ENCODE data around the gene CHERP.

CHERP gene

GRCh38 chr19:16566161-16566560 is 23.9 kb upstream of the CHERP start:
- no peaks in the 10 kb centered on the region; the same call in 1 of the 2 replicates for H3K79me2 ChIP-seq (ENCODE audit: insufficient read depth, low read length)
- H3K4me3 ChIP-seq (ENCODE audit: low read depth, low read length, poor library complexity, severe bottlenecking): no peak overlapping the region
- no peaks in the 10 kb centered on the region for H3K9me2 ChIP-seq (ENCODE audit: low read depth, low read length)
- no peak overlapping the region for H3K4me2 ChIP-seq (ENCODE audit: low read length)
- no peaks in the 10 kb centered on the region for H3K27me3 ChIP-seq (ENCODE audit: insufficient read depth, low read length)
- no peak overlapping the region for H3K27ac ChIP-seq (ENCODE audit: low read depth, low read length, poor library complexity, severe bottlenecking)
- no peaks in the 10 kb centered on the region for H3F3A ChIP-seq (ENCODE audit: insufficient read depth, low read length)
- peaks cover 15% of the 10 kb centered on the region for H3K4me1 ChIP-seq (ENCODE audit: insufficient read depth, low read length, severe bottlenecking)
- no peaks in the 10 kb centered on the region for H3K9me3 ChIP-seq (ENCODE audit: low read length)
- no peak overlapping the region for H2AFZ ChIP-seq (ENCODE audit: low read length)
- peaks cover 82% of the 10 kb centered on the region for H3K36me3 ChIP-seq (ENCODE audit: insufficient read depth, low read length)
- TF ChIP-seq EZH2 (IDR thresholded peaks at IDR 0.05; ENCODE audit: borderline replicate concordance, low read length): no peak
- TF ChIP-seq CTCF (IDR thresholded peaks at IDR 0.05; ENCODE audit: low read length): no peak
- H4K20me1 ChIP-seq (ENCODE audit: insufficient read depth, low read length): no peaks in the 10 kb centered on the region
- no peak overlapping the region for H3K9ac ChIP-seq (ENCODE audit: low read length)

GRCh38 chr19:16564842-16565241 is 22.6 kb upstream of the CHERP start:
- H3K9me2 ChIP-seq (ENCODE audit: low read depth, low read length): no peaks in the 10 kb centered on the region
- no peak overlapping the region for H2AFZ ChIP-seq (ENCODE audit: low read length)
- no peaks in the 10 kb centered on the region for H4K20me1 ChIP-seq (ENCODE audit: insufficient read depth, low read length)
- no peak overlapping the region for H3K9ac ChIP-seq (ENCODE audit: low read length)
- H3K36me3 ChIP-seq (ENCODE audit: insufficient read depth, low read length): peaks cover 83% of the 10 kb centered on the region
- peaks cover 2% of the 10 kb centered on the region for H3K4me1 ChIP-seq (ENCODE audit: insufficient read depth, low read length, severe bottlenecking)
- no peak overlapping the region for H3K27ac ChIP-seq (ENCODE audit: low read depth, low read length, poor library complexity, severe bottlenecking)
- H3K9me3 ChIP-seq (ENCODE audit: low read length): no peaks in the 10 kb centered on the region
- TF ChIP-seq EZH2 (IDR thresholded peaks at IDR 0.05; ENCODE audit: borderline replicate concordance, low read length): no peak
- TF ChIP-seq CTCF (IDR thresholded peaks at IDR 0.05; ENCODE audit: low read length): no peak
- H3K79me2 ChIP-seq (ENCODE audit: insufficient read depth, low read length): no peaks in the 10 kb centered on the region
- no peak overlapping the region for H3K4me3 ChIP-seq (ENCODE audit: low read depth, low read length, poor library complexity, severe bottlenecking)
- no peaks in the 10 kb centered on the region for H3K27me3 ChIP-seq (ENCODE audit: insufficient read depth, low read length)
- H3K4me2 ChIP-seq (ENCODE audit: low read length): no peak overlapping the region
- H3F3A ChIP-seq (ENCODE audit: insufficient read depth, low read length): no peaks in the 10 kb centered on the region

GRCh38 chr19:16562608-16563025 is 20.4 kb upstream of the CHERP start:
- Histone ChIP-seq H4K20me1 (ENCODE audit: insufficient read depth, low read length) (no peaks in the 10 kb centered on the region), H3K4me3 (ENCODE audit: low read depth, low read length, poor library complexity, severe bottlenecking) (no peak overlapping the region), H3K36me3 (ENCODE audit: insufficient read depth, low read length) (peaks cover 77% of the 10 kb centered on the region), H3K79me2 (ENCODE audit: insufficient read depth, low read length) (no peaks in the 10 kb centered on the region), H3K9me2 (ENCODE audit: low read depth, low read length) (no peaks in the 10 kb centered on the region), H3K9ac (ENCODE audit: low read length) (no peak overlapping the region), H3K4me1 (ENCODE audit: insufficient read depth, low read length, severe bottlenecking) (no peaks in the 10 kb centered on the region), H3K27ac (ENCODE audit: low read depth, low read length, poor library complexity, severe bottlenecking) (no peak overlapping the region), H2AFZ (ENCODE audit: low read length) (no peak overlapping the region), H3K4me2 (ENCODE audit: low read length) (no peak overlapping the region), H3K27me3 (ENCODE audit: insufficient read depth, low read length) (no peaks in the 10 kb centered on the region), H3F3A (ENCODE audit: insufficient read depth, low read length) (no peaks in the 10 kb centered on the region), H3K9me3 (ENCODE audit: low read length) (no peaks in the 10 kb centered on the region)
- TF ChIP-seq CTCF (IDR thresholded peaks at IDR 0.05; ENCODE audit: low read length): no peak
- no peak for TF ChIP-seq EZH2 (IDR thresholded peaks at IDR 0.05; ENCODE audit: borderline replicate concordance, low read length)
